HG03045 (cell line): ENCODE measurements around the gene BHLHE40.
"Not testable (repeated sequence)": the region's sequence is repeated elsewhere in the genome, so short reads cannot be mapped to it uniquely, and the experiment has no call there.

Experiments
- ATAC-seq: cut with Tn5 transposase; IDR thresholded peaks from one replicate; pipeline ENCODE4 v1.9.1; 2021; ENCODE audit warnings: mild to moderate bottlenecking, moderate library complexity; ENCODE audit not compliant: unreplicated experiment

BHLHE40 gene

DNA sequence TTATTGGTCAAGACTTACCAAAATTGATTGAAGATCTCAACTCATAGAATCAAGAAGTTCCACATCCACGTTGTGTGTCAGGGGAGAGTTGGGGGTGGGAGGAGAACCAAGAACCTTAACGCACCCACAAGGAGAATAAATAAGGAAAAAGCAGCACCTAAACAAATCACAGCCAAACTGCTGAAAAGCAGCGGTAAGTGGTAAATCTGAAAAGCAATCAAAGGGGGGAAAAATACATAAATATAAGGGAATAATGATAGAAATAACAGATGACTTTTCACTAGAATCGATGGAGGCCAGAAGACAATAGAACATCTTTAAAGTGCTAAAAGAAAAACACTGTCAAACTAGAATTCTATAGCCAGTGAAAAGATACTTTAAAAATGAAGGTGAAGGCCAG, 20.1 kb upstream of the BHLHE40 start:
- no peak for ATAC-seq

DNA sequence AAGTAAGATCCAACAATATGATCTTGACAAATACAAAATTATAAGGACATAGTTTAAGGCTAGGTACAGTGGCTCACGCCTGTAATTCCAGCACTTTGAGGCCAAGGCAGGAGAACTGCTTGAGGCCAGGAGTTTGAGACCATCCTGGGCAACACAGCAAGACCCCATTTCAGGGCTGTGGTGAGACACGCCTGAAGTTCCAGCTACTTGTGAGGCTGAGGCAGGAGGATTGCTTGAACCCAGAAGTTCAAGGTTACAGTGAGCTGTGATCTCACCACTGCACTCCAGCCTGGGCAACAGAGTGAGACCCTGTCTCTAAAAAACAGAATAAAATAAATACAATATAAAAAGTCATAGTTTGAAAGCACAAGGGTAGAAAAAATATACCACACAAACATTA, 17.4 kb upstream of the BHLHE40 start:
- ATAC-seq = not testable (repeated sequence)

DNA sequence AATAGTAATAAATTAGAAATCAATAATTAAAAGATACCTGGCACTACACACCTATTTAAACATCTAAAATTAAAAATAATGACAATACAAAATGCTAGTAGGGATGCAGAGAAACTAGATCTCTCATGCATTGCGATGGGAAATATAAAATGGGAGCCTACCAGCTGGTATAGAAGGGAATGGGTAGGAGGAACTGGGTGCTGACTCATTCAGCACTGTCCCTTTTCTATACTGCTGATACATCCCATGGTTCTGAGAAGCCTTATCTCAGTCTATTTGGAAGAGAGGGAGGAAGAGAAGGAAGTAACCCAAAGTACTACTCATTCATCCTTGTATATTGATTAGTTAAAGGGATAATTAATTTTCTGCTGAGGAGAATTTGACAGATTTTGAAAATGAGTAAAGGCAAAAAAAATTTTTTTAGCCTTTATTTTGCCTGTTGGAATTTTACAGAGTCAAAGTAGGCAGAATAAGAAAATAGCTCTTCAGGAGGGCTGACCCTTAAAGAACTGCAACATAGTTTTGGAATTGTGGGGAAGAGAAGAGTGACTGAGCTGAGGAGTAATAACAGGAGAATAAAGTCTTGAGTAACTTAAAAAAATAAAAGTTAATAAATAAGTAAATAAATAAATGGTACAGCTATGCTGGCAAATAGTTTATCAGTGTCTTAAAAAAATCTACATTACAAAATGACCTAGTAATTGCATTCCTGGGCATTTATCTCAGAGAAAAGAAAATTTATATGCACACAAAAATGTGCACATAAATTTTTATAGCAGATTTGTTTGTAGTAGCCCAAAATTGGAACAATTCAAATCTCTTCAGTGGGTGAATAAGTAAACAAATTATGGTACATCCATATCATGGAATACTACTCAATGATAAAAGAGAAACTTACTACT, 15.3 kb upstream of the BHLHE40 start:
- no peak for ATAC-seq

- ATAC-seq = not testable (repeated sequence)
These were observed 13.2 kb upstream of the BHLHE40 start for GRCh38 chr3:4966006-4966405.

DNA sequence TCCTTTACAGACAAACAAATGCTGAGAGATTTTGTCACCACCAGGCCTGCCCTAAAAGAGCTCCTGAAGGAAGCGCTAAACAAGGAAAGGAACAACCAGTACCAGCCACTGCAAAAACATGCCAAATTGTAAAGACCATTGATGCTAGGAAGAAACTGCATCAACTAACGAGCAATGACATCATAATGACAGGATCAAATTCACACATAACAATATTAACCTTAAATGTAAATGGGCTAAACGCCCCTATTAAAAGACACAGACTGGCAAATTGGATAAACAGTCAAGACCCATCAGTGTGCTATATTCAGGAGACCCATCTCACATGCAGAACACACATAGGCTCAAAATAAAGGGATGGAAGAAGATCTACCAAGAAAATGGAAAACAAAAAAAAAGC, 11.6 kb upstream of the BHLHE40 start:
- ATAC-seq = not testable (repeated sequence)

GRCh38 chr3:4971437-4971836, 7.8 kb upstream of the BHLHE40 start:
- ATAC-seq = not testable (repeated sequence)

GRCh38 chr3:4971838-4972237, 7.4 kb upstream of the BHLHE40 start:
- ATAC-seq = no peak

DNA sequence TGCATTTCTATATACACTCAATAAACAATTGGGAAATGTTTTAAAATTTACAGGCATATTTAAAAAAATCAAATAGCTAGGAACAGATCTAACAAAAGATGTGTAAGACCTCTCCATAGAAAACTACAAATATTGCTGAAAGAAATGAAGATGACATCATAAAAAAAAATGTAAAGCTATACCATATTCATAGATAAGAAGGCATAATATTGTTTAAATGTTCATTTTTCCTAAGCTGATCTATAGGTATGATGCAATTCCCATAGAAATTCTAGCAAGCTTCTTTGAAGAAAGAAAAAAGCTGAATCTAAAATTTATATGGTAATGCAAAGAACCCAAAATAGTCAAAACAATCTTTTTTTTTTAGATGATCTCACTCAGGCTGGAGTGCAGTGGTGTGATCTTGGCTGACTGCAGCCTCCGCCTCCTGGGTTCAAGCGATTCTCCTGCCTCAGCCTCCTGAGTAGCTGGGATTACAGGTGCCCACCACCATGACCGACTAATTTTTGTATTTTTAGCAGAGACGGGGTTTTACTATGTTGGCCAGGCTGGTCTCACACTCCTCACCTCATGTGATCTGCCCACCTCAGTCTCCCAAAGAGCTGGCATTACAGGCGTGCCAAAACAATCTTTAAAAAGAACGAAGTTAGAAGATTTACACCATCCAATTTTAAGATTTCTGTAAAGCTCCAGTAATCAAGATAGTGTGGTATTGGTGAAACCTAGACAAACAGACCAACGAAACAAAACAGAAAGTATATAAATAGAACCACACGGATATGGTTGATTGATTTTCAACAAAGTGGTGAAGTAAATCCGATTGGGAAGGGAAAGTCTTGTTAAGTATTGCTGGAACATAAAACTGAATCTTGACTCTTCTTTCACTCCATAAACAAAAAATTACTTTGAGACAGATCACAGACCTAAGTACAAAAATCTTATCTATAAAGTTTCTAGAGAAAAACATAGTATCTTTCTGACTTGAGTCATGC, 6.3 kb upstream of the BHLHE40 start:
- no peak for ATAC-seq

DNA sequence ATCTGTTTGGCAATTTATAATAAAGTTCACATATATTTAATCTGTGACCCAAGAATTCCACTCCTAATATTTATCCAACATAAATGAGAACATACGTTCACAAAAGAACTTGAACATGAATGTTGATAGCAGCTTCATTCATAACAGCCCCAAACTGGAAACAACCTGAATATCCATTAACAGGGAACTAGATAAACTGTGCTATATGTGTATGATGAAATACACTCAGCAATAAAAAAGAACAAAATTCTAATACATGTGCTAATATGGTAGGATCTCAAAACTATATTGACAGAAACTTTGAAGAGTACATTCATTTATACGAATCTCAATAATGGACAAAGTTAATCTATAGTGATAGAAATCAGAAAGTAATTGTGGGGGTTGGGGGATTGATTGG, 5.1 kb upstream of the BHLHE40 start:
- no peak for ATAC-seq

GRCh38 chr3:4976109-4976508, 3.1 kb upstream of the BHLHE40 start:
- no peak for ATAC-seq

DNA sequence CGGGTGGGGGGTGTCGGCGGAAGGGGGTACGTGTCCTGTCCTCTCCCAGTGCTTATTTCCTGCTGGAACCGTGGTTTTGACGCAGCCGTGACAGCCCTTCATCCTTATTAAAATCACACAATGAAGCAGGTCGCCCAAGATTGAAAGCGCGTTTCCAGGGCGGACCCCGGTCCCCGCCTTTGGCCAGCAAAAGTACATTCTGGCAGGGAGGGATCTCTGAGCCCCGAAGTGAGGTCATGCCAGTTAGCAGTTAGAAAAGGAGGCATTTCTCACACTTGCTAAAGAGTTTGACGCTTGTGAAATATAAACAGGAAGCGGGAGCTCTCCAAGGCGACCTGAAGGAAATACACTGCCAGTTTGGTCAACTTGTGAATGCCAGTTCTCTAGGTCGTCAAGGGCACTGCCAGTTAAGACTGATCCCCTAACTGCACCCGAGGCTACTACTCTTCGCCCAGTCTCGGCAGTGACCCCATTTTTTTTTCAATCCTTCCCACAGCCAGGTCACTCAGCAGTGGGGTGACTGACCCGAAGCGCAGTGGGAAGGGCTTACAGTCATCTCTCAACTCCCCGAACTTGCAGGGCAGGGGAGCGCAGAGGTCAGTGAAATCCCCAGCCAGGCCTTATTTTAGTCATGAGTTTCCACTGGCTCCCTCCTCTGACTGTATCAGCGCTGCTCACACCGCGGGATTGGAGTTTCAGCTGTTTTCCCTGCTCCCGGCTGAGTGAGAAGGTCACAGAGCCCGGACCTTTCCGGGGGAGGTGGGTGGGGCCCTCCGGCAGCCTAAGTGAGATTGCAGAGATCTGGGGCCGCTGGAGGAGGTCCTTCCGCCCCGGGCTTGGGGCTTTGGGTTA, 2.0 kb upstream of the BHLHE40 start:
- peak; percentile 33 for ATAC-seq

DNA sequence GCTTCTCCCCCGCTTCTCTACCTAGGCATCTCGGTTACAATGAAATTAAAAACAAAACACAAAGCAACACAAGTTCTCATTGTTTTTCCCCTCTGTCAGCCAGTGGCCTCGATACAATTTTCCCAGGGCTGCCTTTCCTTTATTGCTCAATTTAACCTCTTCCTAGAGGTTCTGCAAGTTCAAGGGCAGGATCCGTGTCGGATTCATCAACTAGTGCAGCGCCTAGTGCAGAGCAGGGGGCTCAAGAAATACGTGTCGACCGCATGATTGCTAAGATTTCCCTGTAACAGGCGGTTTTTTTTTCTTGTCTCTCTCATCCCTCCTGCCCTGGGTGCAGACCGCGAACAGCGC, 1.4 kb upstream of the BHLHE40 start:
- no peak for ATAC-seq

DNA sequence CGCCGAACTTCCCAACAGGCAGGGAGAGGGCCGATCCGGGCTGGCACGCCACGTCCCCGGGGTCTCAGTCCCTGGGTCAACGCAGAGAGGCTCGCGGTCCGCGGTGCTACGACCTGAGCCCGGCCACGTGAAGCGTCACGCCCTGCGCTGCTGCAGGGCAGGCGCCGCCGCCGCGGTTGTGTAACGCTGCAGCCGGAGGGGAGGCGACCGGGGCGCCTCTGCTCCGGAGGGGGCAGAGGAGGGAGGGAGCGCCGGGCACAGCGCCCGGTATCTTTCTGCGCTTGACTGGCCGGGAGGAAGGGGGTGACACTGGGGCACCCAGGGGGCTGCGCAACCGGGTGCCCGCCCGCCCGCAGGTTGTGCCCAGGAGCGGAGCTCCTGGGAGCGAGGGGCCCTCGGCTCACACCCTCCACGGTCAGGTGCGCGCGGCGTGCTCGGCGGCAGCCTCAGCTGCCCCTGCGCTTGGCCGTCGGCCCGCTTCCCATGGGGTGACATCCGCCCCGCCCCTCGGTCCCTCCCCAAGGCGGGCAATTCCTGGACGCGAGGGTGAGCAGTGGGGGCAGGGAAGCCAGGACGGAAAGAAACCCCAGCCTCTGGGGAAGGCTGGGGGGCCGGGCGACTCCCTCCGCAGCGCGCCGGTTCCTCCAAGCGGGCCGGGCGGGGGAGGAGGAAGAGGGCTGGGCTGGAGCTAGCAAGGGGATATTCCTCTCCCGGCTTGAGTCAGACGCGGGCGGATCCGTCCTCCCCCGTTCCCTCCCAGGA, 852 bp upstream of the BHLHE40 start:
- ATAC-seq = peak; percentile 51

- peak; percentile 50 for ATAC-seq
These were observed 240 bp upstream of the BHLHE40 start for GRCh38 chr3:4978966-4979427.

DNA sequence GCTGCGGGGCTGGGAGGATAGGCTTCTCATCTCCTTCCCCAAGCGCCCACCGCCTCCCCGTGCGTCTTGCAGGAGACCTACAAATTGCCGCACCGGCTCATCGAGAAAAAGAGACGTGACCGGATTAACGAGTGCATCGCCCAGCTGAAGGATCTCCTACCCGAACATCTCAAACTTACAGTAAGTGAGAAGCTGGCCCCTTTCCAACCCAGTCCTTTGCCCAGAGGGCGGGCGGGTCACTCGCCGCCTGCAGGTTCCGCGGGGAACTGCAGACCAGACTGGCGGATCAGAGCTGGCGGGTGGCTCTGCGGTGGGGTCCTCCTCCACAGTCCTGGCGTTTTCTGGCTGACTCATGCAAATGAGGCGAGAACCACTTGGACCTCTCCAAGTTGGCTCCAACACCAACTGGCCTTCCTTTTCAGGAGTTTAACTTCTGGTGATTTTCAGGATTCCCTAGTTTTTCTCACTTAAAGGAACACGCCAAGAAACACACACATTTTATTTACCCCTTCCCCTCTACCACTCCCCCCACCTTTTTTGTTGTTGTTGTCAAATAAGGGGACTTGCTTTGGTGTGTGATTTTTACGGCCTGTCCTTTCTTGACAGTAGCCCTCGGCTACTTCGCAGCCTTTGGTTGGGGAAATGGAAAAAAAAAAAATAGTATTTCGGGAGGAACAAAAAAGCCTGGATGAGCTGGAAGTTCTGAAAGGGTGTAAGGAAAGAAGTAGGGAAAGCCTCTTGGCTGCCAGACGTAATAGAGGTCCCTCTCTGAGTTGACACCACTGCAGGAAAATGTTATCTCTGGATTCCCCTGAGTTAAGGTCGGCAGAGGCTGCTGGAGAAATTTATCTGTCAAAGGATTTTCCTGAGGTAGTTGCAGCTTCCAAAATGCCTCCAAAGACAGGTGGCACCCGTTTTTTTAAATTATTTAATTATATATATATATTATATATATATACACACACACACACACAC, 1.3 kb downstream of the BHLHE40 start:
- ATAC-seq = peak; percentile 10

DNA sequence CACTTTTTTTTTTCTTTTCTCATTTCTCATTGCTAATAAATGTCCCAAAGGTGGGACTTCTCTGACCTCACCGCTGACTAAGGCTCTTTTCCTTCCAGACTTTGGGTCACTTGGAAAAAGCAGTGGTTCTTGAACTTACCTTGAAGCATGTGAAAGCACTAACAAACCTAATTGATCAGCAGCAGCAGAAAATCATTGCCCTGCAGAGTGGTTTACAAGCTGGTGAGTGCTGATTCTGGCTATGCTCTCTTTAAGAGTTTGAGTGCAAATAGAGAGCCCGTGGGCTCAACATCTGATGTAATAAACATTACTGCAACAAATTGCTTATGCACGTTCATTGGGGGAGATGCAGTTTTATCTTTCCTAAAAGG, 2.0 kb downstream of the BHLHE40 start:
- no peak for ATAC-seq

DNA sequence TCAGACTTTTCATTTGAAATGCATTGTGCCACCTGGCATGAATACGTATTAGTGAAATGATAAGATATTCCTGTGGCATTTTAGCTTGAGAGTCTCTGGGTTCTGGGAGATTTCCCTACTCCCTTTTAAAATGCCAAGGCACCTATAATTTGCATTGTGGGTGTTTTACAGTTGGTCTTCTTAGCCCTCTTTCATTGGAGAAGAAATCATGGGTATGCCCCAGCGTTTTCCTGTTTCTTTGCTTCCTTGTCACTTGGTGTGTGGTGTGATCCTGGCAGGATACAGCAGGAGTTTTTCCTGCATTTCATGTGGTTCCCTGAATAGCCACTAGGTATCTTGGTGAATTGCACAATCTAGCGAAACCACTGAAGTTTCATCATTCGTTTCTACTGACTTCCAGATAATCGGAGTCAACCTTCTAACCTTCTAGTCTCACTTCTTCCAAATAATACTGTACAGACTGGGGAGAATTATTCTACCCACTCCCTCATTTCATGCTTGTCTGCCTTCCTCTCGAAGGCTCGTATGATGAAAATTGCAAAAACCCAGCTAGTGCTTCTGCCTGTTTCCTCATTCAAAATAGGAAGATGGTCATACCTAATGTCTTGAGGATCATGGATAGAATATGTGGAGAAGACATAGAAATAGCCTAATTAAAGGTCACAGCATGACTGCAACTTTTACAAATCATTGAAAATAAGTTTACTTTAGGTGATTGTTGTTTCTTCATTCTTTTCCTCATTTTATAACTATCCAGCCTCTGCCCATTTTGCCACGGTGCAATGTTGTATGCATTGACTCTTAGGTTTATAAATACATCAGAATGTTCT, 2.6 kb downstream of the BHLHE40 start:
- no peak for ATAC-seq
